Sciatic nerve (tissue), 2 donors: Measurements from ENCODE around the gene XXYLT1. TPM values are rescaled to one million over a fixed set of nuclear protein-coding genes. Genes with fewer than 3 reads are reported as not detected.

Experiments
- ATAC-seq: fragments of 200-7000 bp; cut with Tn5 transposase; one replicate; pipeline ENCODE4 v1.9.1; 2020; ENCODE audit warnings: mild to moderate bottlenecking, moderate library complexity
- DNase-seq: peaks from one replicate; pipeline ENCODE4 v3.0.0-alpha.2; 2020; ENCODE audit warnings: low spot score
- intact Hi-C: fragments of 100-400 bp; cut with DNase I; formaldehyde crosslinking; loops from one replicate; pipeline ENCODE4 v1.14.2; 2022
- total RNA-seq: library from RNA; stranded (reverse); fragmentation: NEBNext Ultra II Directional; extraction: Animal tissue kit (Norgen Biotek cat#: 25700); gene quantifications from one replicate; pipeline ENCODE4 v1.2.1, GENCODE V29; 2021
- donor health status: DM: no; HTN: no; CAD: no.
- donor health status: DM: no; HTN: no; CAD: no.

The XXYLT1 gene
- total RNA-seq, 1 donor from 2014 or later, result 11.0 TPM

GRCh38 chr3:195255571-195256501 lies 15.1 kb downstream of the XXYLT1 start:
- DNase-seq, result no peak
- intact Hi-C loops, result loop anchor here (5.0 to 10.0 kb wide), 3 partner anchors 141 to 584 kb away; partner anchors contain the start of genes FAM43A and LSG1
- ATAC-seq, result no peak

DNA sequence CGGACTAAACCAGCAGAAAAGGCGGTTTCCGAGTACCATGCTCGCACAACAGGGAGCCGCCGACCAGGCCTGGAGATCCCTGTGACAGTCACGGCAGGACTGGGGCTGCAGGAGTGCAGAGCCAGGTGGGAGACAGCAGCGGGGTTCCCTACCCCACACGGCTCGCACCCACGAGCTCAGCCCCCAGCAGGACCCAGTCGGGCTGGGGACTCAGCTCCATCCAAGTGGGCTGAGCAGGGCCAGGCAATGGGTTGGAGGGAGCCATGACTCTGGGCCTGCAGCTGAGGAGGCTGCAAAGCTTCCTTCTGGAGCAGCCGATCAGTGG lies 15.8 kb downstream of the XXYLT1 start:
- intact Hi-C loops, result loop anchor here (5.0 to 10.0 kb wide), 3 partner anchors 140 to 583 kb away; partner anchors contain the start of genes FAM43A and LSG1
- DNase-seq (no peak), ATAC-seq (no peak)

GRCh38 chr3:195254454-195255175 lies 16.3 kb downstream of the XXYLT1 start:
- no peak for ATAC-seq
- intact Hi-C loops, result loop anchor here (5.0 to 10.0 kb wide), 3 partner anchors 140 to 582 kb away; partner anchors contain the start of genes FAM43A and LSG1
- no peak for DNase-seq

DNA sequence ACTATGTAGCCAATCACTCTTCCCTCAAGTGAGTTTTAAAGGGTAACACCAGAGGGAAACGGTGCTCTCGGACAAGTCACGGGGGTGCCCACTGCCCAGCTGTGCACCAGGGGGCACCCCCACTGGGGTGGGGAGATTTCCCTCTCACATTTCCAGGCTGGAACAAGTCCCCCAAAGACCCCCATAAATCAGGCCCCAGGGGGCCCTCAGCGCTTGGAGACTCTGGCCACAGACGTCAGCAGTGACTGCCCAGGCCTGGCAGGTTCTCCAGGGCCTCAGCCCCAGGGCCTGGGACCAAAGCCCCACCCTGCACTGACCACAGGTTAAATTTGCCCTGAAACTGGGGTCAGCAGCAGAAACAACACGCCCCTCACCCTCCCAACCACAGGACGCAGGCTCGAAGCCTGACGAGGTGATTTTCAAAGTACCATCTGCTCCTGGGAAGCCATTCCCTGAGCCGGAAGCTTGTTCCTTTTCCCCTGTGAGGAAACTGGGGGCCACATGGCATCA lies 17.0 kb downstream of the XXYLT1 start:
- intact Hi-C loops, result loop anchor here (10.0 kb wide), 1 partner anchor 139 kb away; no protein-coding TSS in a partner anchor
- DNase-seq (no peak), ATAC-seq (no peak)

GRCh38 chr3:195251336-195252065 lies 19.5 kb downstream of the XXYLT1 start:
- intact Hi-C loops, result loop anchor here (10.0 kb wide), 1 partner anchor 137 kb away; no protein-coding TSS in a partner anchor
- no peak for DNase-seq
- no peak for ATAC-seq

DNA sequence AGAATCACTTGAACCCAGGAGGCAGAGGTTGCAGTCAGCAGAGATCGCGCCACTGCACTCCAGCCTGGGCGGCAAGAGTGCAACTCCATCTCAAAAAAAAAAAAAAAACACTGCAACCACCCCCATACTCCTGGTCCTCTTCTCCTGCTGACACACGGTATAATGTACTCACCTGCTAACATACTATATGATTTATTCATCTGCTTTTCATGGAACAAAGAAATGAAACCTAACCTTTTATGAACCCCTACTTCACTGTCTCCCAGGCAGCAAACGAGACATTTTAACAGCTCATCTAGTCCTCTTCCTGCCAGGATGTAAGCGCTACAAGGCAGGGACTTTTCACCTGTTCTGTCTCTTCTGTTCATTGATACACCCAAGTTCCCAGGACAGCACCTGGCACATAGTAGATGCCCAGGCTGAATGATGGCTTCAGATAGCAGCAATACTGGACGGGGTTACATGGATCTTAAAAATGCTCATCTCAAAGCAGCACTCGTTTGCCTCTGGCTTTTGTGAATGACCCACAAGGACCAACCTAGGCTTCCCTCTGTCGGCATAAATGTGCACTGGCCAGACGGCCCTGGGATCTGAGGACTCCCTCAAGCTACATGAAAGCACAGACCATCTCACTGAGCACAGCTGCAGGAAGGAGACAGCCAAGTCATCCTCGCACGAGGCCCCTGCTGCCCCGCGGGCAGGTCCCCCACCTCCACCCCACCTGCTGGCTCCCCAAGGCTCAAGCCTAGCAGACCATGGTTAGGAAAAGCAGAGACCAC lies 20.3 kb downstream of the XXYLT1 start:
- ATAC-seq (peak; percentile 83), DNase-seq (no peak)
- intact Hi-C loops, result loop anchor here (10.0 kb wide), 1 partner anchor 136 kb away; no protein-coding TSS in a partner anchor

- no peak for DNase-seq
- intact Hi-C loops, result loop anchor here (10.0 kb wide), 1 partner anchor 135 kb away; no protein-coding TSS in a partner anchor
These were observed 21.0 kb downstream of the XXYLT1 start for GRCh38 chr3:195249858-195250464.

DNA sequence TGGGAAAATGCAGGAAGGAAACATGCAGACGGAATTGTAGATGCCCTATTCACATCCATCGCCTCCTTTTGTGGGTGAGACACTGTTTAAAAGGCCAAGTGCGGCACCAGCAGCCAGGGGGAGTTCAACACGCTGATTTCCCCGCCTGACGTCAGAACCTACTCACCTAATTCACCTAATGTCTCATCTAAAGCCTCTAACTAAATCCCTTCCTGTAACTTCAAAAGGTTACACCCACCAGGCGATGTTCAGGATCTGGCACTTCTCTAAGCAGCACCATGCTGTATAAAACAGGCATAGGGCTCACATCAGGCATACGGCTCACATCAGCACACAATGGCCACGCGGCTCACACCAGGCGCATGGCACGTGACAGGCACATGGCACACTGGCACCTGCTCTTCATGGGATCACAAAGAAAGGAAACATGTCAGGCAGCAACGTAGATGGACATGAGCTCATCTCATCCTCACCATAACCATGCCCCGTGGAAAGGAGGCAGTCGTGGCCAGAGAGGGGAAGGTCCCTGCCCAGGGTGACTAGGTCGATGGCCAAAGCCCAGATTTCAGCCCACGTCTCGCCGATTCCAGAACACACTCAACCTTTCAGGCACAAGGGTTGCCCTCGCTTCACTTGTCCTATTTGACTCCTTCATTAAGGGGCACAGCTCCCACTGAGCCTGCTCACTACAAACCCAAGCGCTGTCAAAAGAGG lies 21.7 kb downstream of the XXYLT1 start:
- DNase-seq (no peak), ATAC-seq (no peak)
- intact Hi-C loops, result no loop called here

More at GRCh38 chr3:195249858-195250464, 21.0 kb downstream of the XXYLT1 start:
- ATAC-seq, result no peak

DNA sequence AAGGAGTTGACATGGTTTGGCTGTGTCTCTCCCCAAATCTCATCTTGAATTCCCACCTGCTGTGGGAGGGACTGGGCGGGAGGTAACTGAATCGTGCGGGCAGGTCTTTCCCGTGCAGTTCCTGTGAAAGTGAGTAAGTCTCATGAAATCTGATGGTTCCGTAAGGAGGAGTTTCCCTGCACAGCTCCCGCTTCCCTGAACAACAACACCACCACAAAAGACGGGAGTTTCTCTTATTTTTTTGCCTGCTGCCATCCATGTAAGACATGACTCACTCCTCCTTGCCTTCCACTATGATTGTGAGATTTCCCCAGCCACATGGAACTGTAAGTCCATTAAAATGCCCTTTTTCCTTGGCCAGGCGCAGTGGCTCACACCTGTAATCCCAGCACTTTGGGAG lies 22.7 kb downstream of the XXYLT1 start:
- DNase-seq (peak; percentile 22), ATAC-seq (no peak)
- intact Hi-C loops, result no loop called here

DNA sequence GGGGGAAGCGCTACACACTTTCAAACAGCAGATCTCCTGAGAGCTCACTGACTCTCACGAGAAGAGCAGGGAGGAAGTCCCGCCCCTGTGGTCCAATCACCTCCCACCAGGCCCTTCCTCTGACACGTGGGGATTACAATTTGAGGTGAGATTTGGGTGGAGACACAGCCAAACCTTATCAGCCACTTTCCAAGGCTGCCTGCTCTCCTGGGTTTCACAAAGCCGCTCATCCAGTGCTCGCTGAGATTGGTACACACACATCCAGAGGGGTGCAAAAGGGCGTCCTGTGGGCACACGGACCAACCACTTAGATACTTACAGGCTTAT lies 23.1 kb downstream of the XXYLT1 start:
- ATAC-seq, result no peak
- intact Hi-C loops, result no loop called here
- DNase-seq, result no peak

- no peak for DNase-seq
- intact Hi-C loops, result no loop called here
- ATAC-seq, result no peak
These were observed 23.7 kb downstream of the XXYLT1 start for GRCh38 chr3:195247086-195247862.

DNA sequence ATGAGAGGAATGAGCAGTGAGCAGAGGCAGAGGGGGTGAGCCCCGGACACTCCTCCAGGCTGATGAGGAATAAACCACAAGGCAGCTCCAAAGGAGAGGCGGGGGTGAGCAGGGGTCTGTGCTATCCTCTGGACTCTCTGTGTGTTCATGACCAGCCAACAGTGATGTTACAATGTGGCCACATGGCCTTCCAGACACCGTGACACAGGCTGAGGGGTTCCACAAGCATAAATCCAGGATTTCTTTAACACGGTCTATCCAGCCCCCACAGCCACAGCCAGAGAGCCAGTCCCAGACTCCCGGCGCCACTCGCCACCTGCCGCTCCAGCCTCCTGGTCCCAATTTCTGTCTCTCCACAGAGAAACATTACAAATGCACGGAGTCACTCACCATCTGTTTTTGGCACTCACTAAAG lies 24.4 kb downstream of the XXYLT1 start:
- intact Hi-C loops, result no loop called here
- no peak for DNase-seq
- no peak for ATAC-seq

DNA sequence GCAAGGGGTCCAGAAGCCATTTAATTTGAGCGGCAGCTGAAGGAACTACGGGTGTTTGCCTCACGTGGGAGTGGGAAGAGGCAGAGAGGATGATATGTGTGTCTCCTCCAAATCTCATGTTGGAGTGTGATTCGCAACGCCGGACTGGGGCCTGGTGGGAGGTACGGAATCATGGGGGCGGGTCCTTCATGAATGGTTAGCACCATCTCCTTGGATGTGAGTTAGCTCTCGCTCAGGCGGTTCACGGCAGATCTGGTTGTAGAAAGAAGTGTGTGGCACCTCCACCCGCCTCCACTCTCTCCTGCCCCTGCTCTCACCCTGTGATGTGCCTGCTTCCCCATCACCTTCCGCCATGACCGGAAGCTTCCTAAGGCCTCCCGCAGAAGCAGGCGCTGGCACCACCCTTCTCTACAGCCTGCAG lies 25.4 kb downstream of the XXYLT1 start:
- no peak for DNase-seq
- no peak for ATAC-seq

DNA sequence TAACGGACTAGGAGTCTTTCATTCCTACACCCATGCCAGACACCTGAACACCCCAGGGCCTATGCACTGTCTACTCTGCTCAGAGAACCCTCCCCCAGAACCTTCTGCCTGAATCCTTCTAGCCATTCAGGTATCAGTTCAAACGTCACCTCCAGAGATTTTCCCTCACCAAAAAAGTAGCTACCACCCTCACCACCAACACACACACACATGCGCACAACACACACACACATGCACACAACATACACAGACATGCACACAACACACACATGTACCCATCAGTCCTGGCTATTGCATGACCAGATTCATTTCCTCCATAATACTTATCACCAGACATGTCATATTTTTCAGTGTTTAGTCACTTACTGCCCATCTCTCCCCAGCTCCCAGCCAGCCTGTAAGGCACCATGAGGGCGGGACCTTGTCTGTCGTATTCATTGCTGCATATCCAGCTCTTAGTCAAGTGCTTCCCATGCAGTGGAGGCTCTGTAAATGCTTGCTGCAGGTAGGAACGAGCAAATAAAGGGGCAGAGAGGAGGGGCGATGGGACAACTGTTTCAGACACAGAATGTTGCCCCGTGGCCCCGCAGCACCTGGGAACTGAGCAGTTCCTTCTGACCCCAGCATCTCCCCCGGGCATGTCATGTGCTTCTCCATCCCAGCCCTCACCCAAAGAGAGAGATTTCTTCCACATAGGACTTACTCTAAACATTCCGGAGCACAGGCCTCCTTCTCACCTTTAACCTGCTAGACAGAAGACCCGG lies 29.2 kb downstream of the XXYLT1 start:
- ATAC-seq, result no peak
- intact Hi-C loops, result no loop called here
- no peak for DNase-seq

More for the DNA sequence above, 25.4 kb downstream of the XXYLT1 start:
- intact Hi-C loops, result no loop called here

- ATAC-seq (no peak), DNase-seq (no peak)
- intact Hi-C loops, result no loop called here
These were observed 30.0 kb downstream of the XXYLT1 start for GRCh38 chr3:195240939-195241338.
